Stimulated activated CD4-positive, alpha-beta T cell treated with anti-CD3 and anti-CD28 coated beads, Interleukin-12 subunit alpha, Interleukin-12 subunit beta, amount 100 ng/mL, for 48 hours (primary cell): ENCODE results near the gene NMNAT2.

Experiments used
- DNase-seq, 3 donors: peaks; one replicate each; pipeline ENCODE4 v3.0.0-alpha.2; 2020; ENCODE audit warnings: low read depth in 2 of 3, low spot score in 1 of 3

Gene NMNAT2

GRCh38 chr1:183218971-183219615 lies 199.1 kb downstream of the NMNAT2 start:
- no peak for DNase-seq

DNA sequence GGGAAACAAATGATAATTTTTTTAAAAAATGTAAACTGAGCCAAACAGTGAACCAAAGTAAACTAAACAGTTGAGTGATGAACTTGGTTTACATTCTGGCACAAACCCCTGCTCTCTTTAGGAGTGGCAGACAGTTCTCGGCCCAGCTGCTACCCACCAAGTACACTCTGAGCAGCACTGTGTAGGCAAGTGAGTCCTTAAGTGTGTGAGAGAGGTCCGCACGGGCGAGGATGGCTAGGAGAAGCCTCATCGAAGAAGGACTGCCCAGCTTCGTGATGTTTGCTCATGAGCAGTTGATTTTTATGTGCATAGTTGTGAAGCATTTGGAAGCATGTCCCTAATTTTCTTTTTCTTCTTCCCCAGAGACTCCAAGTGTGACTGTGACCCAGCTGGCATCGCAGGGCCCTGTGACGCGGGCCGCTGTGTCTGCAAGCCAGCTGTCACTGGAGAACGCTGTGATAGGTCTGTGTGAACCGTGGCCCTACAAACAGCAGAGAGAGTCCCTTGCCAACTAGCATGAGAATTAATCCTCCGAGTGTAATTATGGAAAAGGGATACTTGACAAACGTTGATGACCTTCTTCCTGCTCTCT lies 200.1 kb downstream of the NMNAT2 start:
- no peak for DNase-seq

DNA sequence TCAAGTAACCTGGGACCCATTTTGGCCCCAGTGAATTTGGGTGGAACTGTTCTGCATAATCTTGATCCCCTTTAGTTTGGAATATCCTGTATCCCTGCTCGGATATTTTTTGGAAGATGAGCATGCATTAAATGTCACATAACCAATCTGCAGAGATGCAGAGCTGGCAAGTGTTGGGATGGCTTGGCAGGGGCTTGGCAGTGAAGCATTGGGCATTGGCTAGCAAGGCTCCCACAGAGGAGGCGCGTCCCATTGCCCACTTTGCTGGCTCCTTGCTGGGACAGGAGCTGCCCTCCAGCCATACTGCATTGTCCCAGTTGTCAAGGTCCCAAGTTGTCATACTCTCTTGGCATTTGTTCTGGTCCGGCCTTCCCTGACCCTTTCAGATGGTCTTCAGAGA lies 202.2 kb downstream of the NMNAT2 start:
- DNase-seq: no peak

DNA sequence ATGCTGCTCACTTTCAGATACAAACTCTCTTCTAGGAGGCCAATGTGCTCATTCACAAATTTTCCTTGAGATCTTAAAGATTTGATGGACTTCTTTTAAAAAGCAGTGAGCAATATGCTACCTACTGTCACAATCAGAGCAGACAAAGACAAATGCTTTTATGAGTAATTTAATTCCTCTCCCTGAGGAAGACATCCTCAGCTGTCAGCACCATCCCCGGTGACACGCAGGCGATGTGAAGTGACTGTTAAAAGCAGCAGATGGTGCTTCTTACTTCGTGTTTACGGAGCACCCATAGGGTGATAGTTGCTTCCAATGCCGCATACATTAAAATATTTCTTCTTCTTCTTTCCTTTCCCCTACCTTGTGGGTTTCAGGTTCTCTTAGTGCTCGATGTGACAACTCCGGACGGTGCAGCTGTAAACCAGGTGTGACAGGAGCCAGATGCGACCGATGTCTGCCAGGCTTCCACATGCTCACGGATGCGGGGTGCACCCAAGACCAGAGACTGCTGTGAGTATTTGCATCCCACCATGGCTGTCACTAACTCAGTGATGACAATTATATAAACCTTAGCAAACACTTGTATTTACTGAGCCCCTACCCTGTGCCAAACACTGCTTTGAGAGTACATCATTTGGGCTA lies 203.0 kb downstream of the NMNAT2 start:
- DNase-seq: no peak

DNA sequence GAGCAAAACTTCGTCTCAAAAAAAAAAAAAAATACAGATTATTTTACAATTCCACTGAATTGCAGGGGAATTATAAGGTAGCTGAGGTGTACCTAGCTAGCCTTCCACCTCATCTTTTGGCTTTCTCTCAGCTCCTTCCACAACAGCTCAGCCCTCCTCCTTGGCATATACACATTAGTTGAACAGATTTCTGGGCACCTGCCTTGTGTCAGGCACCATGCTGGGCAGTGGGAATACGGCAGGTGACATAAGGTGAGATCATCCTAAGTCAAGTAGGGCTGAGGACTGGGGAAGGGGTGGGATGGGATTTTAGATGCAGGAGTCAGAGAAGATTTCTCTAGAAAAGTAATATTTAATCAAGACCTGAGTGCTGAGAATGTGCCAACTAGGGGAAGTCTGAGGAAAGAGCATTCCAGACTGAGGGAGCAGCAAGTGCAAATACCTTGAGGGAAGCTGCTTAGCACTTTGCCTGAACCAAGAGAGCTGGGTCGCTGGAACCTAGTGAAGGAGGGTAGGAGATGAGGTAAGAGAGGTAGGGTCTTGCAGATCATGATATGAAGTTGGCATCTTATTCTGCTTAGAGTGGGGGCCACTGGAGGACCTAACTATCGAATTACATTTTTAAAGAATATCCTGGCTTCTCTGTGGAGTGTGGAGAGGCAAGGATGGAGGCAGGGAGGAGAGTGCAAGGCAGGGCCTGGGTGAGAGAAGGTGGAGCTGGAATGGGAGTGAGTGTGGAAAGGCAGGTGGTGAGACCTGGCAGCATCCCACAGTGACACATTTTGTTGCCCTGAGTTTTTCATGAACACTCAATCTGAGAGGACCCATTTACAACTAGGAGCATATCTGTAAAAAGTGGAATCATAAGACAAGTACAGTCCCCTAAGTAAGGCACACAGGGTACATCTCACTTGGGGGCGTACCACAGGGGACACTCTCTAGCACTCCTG lies 203.9 kb downstream of the NMNAT2 start:
- DNase-seq: no peak

DNA sequence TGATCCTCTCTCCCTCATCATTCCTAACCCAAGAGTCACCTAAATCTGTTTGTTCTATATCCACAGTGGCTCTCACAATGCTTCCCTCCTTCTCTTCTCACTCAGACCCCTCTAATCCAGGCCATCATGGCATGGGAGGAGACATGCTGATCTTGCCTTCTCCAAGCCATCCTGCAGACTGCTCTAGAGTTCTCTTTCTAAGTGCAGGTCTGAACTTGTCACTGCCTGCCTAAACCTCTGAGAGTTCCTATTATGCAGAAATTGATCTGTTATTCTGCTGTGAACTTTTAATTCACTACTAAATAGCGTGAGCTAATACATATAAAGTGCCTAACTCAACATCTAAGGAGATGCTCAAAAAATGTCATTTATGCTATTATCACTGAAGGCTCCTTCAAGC lies 205.3 kb downstream of the NMNAT2 start:
- DNase-seq: no peak

DNA sequence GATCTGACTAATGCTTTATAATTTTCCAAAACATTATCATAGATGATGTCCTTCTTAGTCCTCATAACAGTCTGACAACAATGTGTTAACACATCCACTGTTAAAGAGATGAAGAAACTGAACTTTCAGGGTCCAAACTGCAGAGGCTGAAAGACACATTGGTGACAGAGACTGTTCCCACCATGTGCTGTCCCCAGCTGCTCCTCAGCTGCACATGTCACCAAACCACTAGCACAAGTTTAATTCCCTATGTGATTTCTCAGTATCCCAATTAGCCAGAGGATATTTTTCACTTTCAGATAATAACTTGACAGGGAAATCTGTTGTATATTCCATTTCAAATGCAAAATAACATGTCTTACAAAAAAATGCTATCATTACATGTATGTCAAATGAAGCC lies 207.5 kb downstream of the NMNAT2 start:
- no peak for DNase-seq

GRCh38 chr1:183209533-183210158 lies 208.5 kb downstream of the NMNAT2 start:
- DNase-seq: no peak

DNA sequence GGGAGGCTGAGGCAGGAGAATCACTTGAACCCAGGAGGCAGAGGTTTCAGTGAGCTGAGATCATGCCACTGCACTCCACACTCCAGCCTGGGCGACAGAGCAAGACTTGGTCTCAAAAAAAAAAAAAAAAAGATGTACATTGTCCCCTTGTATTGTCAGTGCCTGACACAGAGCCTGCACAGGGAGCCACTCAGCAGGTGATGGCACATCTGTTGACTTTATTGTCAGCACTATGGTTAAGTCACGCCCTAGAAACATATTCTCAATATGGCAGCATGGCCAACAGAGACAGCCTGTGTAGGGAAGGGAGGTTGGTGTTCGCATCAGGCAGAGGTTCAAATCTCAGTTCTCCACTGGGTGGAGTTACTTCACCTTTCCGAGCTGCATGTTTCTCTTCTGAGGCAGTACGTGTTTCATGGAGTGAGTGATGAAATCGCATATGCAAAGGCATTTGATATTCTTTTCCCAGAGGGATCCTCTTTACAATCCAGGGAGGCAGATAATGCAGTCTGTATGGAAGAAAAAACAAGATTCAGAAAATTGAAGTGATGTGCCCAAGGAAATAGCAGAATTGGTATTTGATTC lies 211.6 kb downstream of the NMNAT2 start:
- no peak for DNase-seq

DNA sequence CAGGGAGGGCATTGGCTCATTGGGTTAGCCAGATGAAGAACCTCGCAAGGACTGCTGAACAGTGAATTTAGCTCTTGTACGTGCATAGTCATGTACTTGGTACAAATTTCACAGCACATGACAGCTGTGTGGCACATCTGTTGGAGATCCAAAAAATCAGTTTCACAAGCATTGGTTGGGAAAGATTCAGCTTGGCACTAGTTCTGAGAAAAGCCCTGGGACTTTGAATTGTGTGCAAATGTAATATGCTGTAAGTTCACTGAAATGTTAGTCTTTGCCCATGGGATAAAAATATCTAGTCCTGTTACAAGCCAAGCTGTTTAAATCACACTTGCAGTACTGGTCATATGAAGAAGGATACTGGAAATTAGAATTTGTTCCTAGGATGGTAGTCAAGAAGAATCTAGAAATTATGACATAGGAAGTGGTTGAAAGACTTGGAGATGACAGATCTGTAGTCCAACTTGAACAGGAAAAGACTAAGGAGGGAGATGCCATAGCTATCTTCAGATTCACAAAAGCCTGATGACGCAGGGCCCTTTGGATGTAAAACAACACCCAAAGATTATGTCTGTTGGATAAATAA lies 212.9 kb downstream of the NMNAT2 start:
- DNase-seq: no peak

GRCh38 chr1:183203094-183203493 lies 215.1 kb downstream of the NMNAT2 start:
- no peak for DNase-seq

GRCh38 chr1:183200451-183200850 lies 217.7 kb downstream of the NMNAT2 start:
- DNase-seq: no peak

DNA sequence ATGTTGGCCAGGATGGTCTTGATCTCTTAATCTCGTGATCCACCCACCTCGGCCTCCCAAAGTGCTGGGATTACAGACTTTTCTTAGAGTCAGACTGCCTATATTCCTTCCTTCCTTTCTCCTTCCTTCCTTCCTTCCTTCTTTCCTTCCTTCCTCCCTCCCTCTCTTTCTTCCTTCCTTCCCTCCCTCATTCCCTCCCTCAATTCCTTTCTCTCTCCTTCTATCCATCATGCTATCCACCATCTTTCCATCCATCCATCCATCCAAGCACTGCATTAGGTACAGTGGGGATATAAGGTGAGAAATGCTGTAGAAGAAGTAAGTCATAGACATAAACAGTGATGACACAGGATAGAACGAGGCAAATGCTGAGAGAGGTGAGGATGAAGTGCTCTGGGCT lies 218.9 kb downstream of the NMNAT2 start:
- DNase-seq: no peak

- DNase-seq: no peak
Measured at GRCh38 chr1:183198463-183198862, 219.7 kb downstream of the NMNAT2 start.
